GM18502 (cell line): ENCODE measurements around the gene MYMX.
A peak's percentile ranks its signal among the peaks of the same experiment; 100 is the strongest.
"Not testable (repeated sequence)": the region's sequence is repeated elsewhere in the genome, so short reads cannot be mapped to it uniquely, and the experiment has no call there.

Experiments used
- ATAC-seq: cut with Tn5 transposase; IDR thresholded peaks from one replicate; pipeline ENCODE4 v1.9.1; 2021; ENCODE audit warnings: mild to moderate bottlenecking; ENCODE audit not compliant: unreplicated experiment, poor library complexity

MYMX gene

GRCh38 chr6:44229376-44230033, 12.8 kb downstream of the MYMX start:
- ATAC-seq, result no peak

- no peak for ATAC-seq
These were observed 13.4 kb downstream of the MYMX start for GRCh38 chr6:44230034-44230675.

GRCh38 chr6:44231426-44231825, 14.7 kb downstream of the MYMX start:
- not testable (repeated sequence) for ATAC-seq

- no peak for ATAC-seq
These were observed 16.2 kb downstream of the MYMX start for GRCh38 chr6:44232676-44233566.

GRCh38 chr6:44233567-44234100, 16.9 kb downstream of the MYMX start:
- no peak for ATAC-seq

GRCh38 chr6:44234101-44235025, 17.6 kb downstream of the MYMX start:
- ATAC-seq, result no peak

- ATAC-seq, result no peak
These were observed 18.5 kb downstream of the MYMX start for GRCh38 chr6:44235269-44235668.

GRCh38 chr6:44235891-44236516, 19.3 kb downstream of the MYMX start:
- ATAC-seq, result no peak

GRCh38 chr6:44237021-44237812, 20.5 kb downstream of the MYMX start:
- ATAC-seq, result peak; percentile 62

- peak; percentile 81 for ATAC-seq
These were observed 21.2 kb downstream of the MYMX start for GRCh38 chr6:44237813-44238433.

- ATAC-seq, result no peak
These were observed 22.1 kb downstream of the MYMX start for GRCh38 chr6:44238687-44239350.

- ATAC-seq, result no peak
These were observed 26.6 kb downstream of the MYMX start for GRCh38 chr6:44243345-44243744.

GRCh38 chr6:44245391-44245911, 28.7 kb downstream of the MYMX start:
- no peak for ATAC-seq

GRCh38 chr6:44245912-44246662, 29.4 kb downstream of the MYMX start:
- peak; percentile 51 for ATAC-seq

- peak; percentile 66 for ATAC-seq
These were observed 30.1 kb downstream of the MYMX start, which contains the start of gene HSP90AB1 for GRCh38 chr6:44246663-44247337. TSS of gene HSP90AB1 (plus strand) at chr6:44247101. CDS start at chr6:44248630, 1,529 bp downstream.
